Endodermal cell (in vitro differentiated cells): ENCODE measurements around the gene TMEM130. TPM values are rescaled to one million over a fixed set of nuclear protein-coding genes. Genes with fewer than 3 reads are reported as not detected.

Experiments
- DNase-seq: peaks from one replicate; pipeline ENCODE4 v3.0.0-alpha.2; 2017
- H3K27ac ChIP-seq: 2 replicates; pipeline ENCODE4 v1.5.1; 2013; ENCODE audit warnings: mild to moderate bottlenecking, low read depth, low read length, moderate library complexity
- H3K27me3 ChIP-seq: 2 replicates; pipeline ENCODE4 v1.6.1; 2013; ENCODE audit warnings: mild to moderate bottlenecking, low read length, moderate library complexity; ENCODE audit not compliant: insufficient read depth, control insufficient read depth, poor library complexity, severe bottlenecking
- H3K36me3 ChIP-seq: 2 replicates; pipeline ENCODE4 v1.7.0; 2013; ENCODE audit warnings: mild to moderate bottlenecking, low read length, moderate library complexity; ENCODE audit not compliant: control insufficient read depth, insufficient read depth
- H3K4me1 ChIP-seq: one replicate; pipeline ENCODE4 v1.7.0; 2013; ENCODE audit warnings: low read length; ENCODE audit not compliant: control insufficient read depth, insufficient read depth
- H3K4me3 ChIP-seq: 2 replicates; pipeline ENCODE4 v1.5.1; 2013; ENCODE audit warnings: mild to moderate bottlenecking, low read length, moderate library complexity
- H3K9ac ChIP-seq: 2 replicates; pipeline ENCODE4 v1.6.1; 2013; ENCODE audit warnings: mild to moderate bottlenecking, low read length, moderate library complexity; ENCODE audit not compliant: poor library complexity, severe bottlenecking; ENCODE audit errors: extremely low read depth
- H3K9me3 ChIP-seq: 2 replicates; pipeline ENCODE4 v1.6.1; 2013; ENCODE audit warnings: mild to moderate bottlenecking, low read length, moderate library complexity; ENCODE audit not compliant: control insufficient read depth
- H3K27ac Mint-ChIP-seq: 2 replicates; pipeline ENCODE4 v1.8.0; 2020; ENCODE audit warnings: mixed read lengths
- H3K27me3 Mint-ChIP-seq: 2 replicates; pipeline ENCODE4 v1.8.0; 2021; ENCODE audit warnings: mild to moderate bottlenecking, mixed read lengths; ENCODE audit not compliant: insufficient read depth
- H3K36me3 Mint-ChIP-seq: 2 replicates; pipeline ENCODE4 v1.8.0; 2020; ENCODE audit warnings: low read depth, mixed read lengths
- H3K4me1 Mint-ChIP-seq: 2 replicates; pipeline ENCODE4 v1.8.0; 2020; ENCODE audit warnings: mixed read lengths
- H3K4me3 Mint-ChIP-seq: 2 replicates; pipeline ENCODE4 v1.8.0; 2020; ENCODE audit warnings: mild to moderate bottlenecking, moderate library complexity, mixed read lengths
- H3K9me3 Mint-ChIP-seq: 2 replicates; pipeline ENCODE4 v1.8.0; 2020; ENCODE audit warnings: mild to moderate bottlenecking, mixed read lengths
- WGBS, 2 experiments: methylation state at CpG; one replicate each; pipeline versions ENCODE4 v1.1.5 to v1.1.7; 2013; ENCODE audit warnings: missing lambda C conversion rate in 2 of 2, mixed read lengths in 1 of 2; ENCODE audit not compliant: insufficient coverage in 1 of 2, insufficient read length in 1 of 2; 5-methylcytosine and 5-hydroxymethylcytosine counted together
- total RNA-seq, 2 donors: library from RNA; stranded (reverse); fragmentation: NEBNext Ultra II Directional in 1 of 2; extraction: Animal tissue kit (Norgen Biotek cat#: 25700) in 1 of 2; gene quantifications; 2 replicates in 1 of 2; 3 replicates in 1 of 2; pipeline ENCODE4 v1.2.1, GENCODE V29; 2021
- TF ChIP-seq, protein P1 (sequence below): fragments of 200-600 bp; sonication (generic); conservative IDR thresholded peaks from 2 replicates; pipeline ENCODE4 v1.5.0; 2021; ENCODE audit warnings: antibody characterized with exemption, mild to moderate bottlenecking

The TMEM130 gene
- total RNA-seq, 2 donors from 2014 or later, result 0.15 TPM; not detected in 1

DNA sequence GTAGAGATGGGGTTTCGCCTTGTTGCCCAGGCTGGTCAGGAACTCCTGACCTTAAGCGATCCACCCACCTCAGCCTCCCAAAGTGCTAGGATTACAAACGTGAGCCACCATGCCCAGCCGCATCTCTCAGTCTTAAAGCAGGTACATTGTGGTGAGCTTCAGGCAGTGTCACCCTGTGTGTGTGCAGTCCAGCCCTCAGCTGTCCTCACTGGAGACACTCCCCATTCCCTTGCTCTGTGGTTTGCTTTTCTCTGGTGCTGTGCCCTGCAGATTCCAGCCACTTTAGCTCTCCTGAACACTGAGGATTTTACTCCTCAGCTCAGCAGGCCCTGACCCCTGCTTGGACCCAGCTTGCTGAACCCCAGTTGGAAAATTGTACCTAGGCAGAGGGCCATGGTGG lies 14.6 kb upstream of the TMEM130 start:
- no peak overlapping the region for H3K4me3 Mint-ChIP-seq
- peaks cover 66% of the 10 kb centered on the region for H3K36me3 Mint-ChIP-seq
- H3K9me3 Mint-ChIP-seq, result no peaks in the 10 kb centered on the region
- Histone ChIP-seq H3K9ac (no peak overlapping the region), H3K27ac (no peak overlapping the region), H3K4me3 (no peak overlapping the region), H3K36me3 (peaks cover 78% of the 10 kb centered on the region), H3K9me3 (peaks cover 6% of the 10 kb centered on the region), H3K4me1 (no peaks in the 10 kb centered on the region), H3K27me3 (no peaks in the 10 kb centered on the region)
- TF ChIP-seq, protein P1, sequence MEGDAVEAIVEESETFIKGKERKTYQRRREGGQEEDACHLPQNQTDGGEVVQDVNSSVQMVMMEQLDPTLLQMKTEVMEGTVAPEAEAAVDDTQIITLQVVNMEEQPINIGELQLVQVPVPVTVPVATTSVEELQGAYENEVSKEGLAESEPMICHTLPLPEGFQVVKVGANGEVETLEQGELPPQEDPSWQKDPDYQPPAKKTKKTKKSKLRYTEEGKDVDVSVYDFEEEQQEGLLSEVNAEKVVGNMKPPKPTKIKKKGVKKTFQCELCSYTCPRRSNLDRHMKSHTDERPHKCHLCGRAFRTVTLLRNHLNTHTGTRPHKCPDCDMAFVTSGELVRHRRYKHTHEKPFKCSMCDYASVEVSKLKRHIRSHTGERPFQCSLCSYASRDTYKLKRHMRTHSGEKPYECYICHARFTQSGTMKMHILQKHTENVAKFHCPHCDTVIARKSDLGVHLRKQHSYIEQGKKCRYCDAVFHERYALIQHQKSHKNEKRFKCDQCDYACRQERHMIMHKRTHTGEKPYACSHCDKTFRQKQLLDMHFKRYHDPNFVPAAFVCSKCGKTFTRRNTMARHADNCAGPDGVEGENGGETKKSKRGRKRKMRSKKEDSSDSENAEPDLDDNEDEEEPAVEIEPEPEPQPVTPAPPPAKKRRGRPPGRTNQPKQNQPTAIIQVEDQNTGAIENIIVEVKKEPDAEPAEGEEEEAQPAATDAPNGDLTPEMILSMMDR, result no peak
- 89 to 92% methylated on average over 4 of the region's 4 CpGs for WGBS, 2 experiments
- DNase-seq, result no peak
- H3K4me1 Mint-ChIP-seq, result peaks cover 6% of the 10 kb centered on the region
- peaks cover 2% of the 10 kb centered on the region for H3K27me3 Mint-ChIP-seq
- H3K27ac Mint-ChIP-seq, result no peak overlapping the region

DNA sequence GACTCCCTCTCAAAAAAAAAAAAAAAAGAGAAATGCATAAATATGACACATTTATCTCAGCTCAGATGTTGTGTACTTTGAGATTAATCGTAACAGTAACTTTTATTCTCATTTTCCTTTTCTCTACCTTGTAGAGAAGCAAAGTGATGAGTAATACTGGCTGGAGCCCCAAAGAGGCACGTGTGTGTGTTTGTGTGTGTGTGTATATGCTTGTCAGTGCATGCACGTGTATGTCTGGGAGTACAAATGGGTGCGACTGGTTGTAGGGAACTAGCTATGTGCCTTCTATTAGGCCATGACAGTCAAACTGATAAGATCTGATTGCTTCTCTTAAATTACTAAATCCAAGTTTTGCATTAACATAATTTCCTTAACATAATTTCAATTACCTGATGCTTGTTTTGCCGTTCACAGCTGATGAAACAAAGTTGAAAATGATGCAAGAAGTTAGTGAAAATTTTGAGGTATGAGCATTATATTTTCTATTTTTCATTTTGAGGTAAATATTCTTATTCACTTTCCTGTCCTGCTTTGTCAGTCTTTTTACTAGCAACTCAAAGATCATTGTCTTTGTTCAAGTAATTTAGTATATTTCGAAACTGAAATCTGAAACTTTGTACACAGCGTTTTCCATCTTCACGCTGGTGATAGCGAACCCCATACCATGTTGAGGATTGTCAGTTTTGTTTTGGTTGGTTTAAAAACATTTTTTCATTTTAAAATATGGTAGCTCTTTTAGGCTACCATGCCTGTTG lies 11.9 kb upstream of the TMEM130 start:
- H3K4me1 ChIP-seq, result no peaks in the 10 kb centered on the region
- no peak overlapping the region for H3K27ac Mint-ChIP-seq
- H3K36me3 Mint-ChIP-seq, result peaks cover 46% of the 10 kb centered on the region
- TF ChIP-seq, protein P1, result no peak
- WGBS, 2 experiments, result 94% methylated on average over 9 of the region's 9 CpGs; no CpG with 5 or more reads in 1 of the 2 experiments
- H3K4me1 Mint-ChIP-seq, result peaks cover 6% of the 10 kb centered on the region
- no peaks in the 10 kb centered on the region for H3K9me3 Mint-ChIP-seq
- H3K4me3 Mint-ChIP-seq, result no peak overlapping the region
- no peaks in the 10 kb centered on the region for H3K9me3 ChIP-seq
- no peaks in the 10 kb centered on the region for H3K27me3 Mint-ChIP-seq
- no peak overlapping the region for H3K27ac ChIP-seq
- no peak overlapping the region for H3K4me3 ChIP-seq
- no peaks in the 10 kb centered on the region for H3K27me3 ChIP-seq
- peaks cover 58% of the 10 kb centered on the region for H3K36me3 ChIP-seq
- no peak overlapping the region for H3K9ac ChIP-seq
- no peak for DNase-seq

DNA sequence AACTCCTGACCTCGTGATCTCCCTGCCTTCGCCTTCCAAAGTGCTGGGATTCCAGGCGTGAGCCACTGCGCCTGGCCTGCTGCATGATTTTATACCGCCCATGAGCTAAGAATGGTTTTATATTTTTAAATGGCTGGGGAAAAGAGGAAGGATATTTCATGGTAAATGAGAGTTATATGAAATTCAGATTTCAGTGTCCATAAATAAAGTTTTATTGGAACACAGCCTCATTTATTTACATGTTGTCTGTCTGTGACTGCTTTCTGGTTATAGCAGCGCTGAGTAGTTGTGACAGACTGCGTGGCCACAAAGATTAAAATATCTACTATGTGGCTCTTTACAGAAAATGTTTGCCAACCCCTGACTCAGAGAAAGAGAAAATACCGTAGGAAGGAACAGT lies 10.7 kb upstream of the TMEM130 start:
- H3K9me3 Mint-ChIP-seq, result no peaks in the 10 kb centered on the region
- no peaks in the 10 kb centered on the region for H3K27me3 Mint-ChIP-seq
- Histone ChIP-seq H3K36me3 (peaks cover 49% of the 10 kb centered on the region), H3K4me1 (no peaks in the 10 kb centered on the region), H3K27me3 (no peaks in the 10 kb centered on the region), H3K9ac (no peak overlapping the region), H3K4me3 (peak overlapping the region; percentile 98), H3K9me3 (no peaks in the 10 kb centered on the region), H3K27ac (no peak overlapping the region)
- H3K36me3 Mint-ChIP-seq, result peaks cover 38% of the 10 kb centered on the region
- 95 to 96% methylated on average over 6 to 8 of the region's 8 CpGs for WGBS, 2 experiments
- H3K4me1 Mint-ChIP-seq, result peaks cover 6% of the 10 kb centered on the region
- H3K4me3 Mint-ChIP-seq, result peak overlapping the region; percentile 79
- no peak for DNase-seq
- TF ChIP-seq, protein P1, result no peak
- H3K27ac Mint-ChIP-seq, result no peak overlapping the region
